Measurements from ENCODE around the gene RGS7BP.

Gene RGS7BP

GRCh38 chr5:64585646-64586045 is 79.8 kb downstream of the RGS7BP start:
- TF ChIP-seq SPI1 (IDR thresholded peaks at IDR 0.05; ENCODE audit: borderline replicate concordance, low read depth) (no peak), CTCF (IDR thresholded peaks at IDR 0.05; ENCODE audit: insufficient read depth, low read length) (no peak), GABPA (IDR thresholded peaks at IDR 0.05; ENCODE audit: low read depth) (no peak), REST (IDR thresholded peaks at IDR 0.05; ENCODE audit: insufficient replicate concordance, low read depth) (no peak), POLR2AphosphoS5 (IDR thresholded peaks at IDR 0.05; ENCODE audit: low read depth) (no peak)

DNA sequence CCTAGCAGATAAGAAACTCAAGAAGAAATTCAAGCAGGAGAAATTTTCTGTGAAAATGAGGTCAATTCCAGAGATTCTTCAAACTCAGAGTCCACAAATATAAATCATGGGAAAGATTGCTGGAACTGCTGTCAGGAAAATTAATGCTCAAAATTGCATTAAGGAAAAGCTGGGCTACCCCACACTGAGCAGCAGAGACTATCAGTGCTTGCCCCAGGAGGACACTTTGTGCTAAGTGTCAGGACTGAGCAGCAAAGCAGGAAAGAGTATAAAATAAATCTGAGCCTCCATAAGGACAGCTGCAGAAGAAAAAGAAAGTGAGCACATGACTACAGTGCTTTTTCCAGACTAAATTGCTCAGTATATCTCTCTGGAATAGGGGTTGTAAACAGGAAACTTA is 81.6 kb downstream of the RGS7BP start:
- DNase-seq (ENCODE audit: low read depth in 1 of 2, low spot score in 1 of 2), result no peak
- Histone ChIP-seq H3K27me3 (ENCODE audit: insufficient read depth, poor library complexity, severe bottlenecking) (no peaks in the 10 kb centered on the region), H3K4me3 (replicated peaks; ENCODE audit: insufficient read depth, low read length) (no peak overlapping the region), H3K27ac (replicated peaks) (no peak overlapping the region)
- TF ChIP-seq GABPA (IDR thresholded peaks at IDR 0.05; ENCODE audit: low read depth) (no peak), SPI1 (IDR thresholded peaks at IDR 0.05; ENCODE audit: borderline replicate concordance, low read depth) (no peak), CTCF (IDR thresholded peaks at IDR 0.05; ENCODE audit: insufficient read depth, low read length) (no peak), REST (IDR thresholded peaks at IDR 0.05; ENCODE audit: insufficient replicate concordance, low read depth) (no peak), POLR2AphosphoS5 (IDR thresholded peaks at IDR 0.05; ENCODE audit: low read depth) (no peak)

More at GRCh38 chr5:64585646-64586045, 79.8 kb downstream of the RGS7BP start:
- Histone ChIP-seq H3K4me3 (replicated peaks; ENCODE audit: insufficient read depth, low read length) (no peak overlapping the region), H3K27ac (replicated peaks) (no peak overlapping the region), H3K27me3 (ENCODE audit: insufficient read depth, poor library complexity, severe bottlenecking) (no peaks in the 10 kb centered on the region)
- DNase-seq (ENCODE audit: low read depth in 1 of 2, low spot score in 1 of 2), result no peak

DNA sequence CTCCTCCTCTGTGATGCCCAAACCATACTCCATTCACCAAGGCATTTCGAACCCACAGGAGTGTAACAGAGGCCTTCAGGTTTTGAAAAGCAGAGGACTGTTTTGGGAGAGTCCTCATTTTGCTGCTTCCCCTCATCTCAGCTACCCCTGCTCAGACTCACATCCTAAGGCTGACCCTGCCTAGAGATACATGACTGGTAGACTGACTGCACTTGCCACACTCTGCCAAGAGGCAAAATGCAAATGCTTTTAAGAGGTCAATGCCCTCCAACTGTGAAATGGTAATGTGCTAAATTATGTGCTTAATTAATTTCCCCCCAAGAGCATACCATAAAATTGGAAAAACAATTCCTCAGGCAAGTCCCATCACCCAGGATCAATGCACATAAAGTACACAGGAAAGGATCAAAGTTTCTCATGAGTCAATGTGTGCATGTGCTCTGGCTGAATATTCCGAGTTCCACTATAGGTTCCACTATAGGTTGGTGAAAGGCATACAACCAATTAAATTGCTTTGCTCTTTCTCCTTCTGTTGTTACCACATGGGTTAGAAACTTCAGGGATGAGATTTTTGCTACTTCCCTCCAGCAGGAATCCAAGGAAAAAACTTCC is 87.0 kb downstream of the RGS7BP start:
- TF ChIP-seq POLR2AphosphoS5 (IDR thresholded peaks at IDR 0.05; ENCODE audit: low read depth) (no peak), REST (IDR thresholded peaks at IDR 0.05; ENCODE audit: insufficient replicate concordance, low read depth) (no peak), CTCF (IDR thresholded peaks at IDR 0.05; ENCODE audit: insufficient read depth, low read length) (no peak)
- no peaks in the 10 kb centered on the region for H3K27me3 ChIP-seq (ENCODE audit: insufficient read depth, poor library complexity, severe bottlenecking)
- no peak for DNase-seq (ENCODE audit: low read depth in 1 of 2, low spot score in 1 of 2)

More for the DNA sequence above, 87.0 kb downstream of the RGS7BP start:
- H3K4me3 ChIP-seq (replicated peaks; ENCODE audit: insufficient read depth, low read length), result no peak overlapping the region
- no peak overlapping the region for H3K27ac ChIP-seq (replicated peaks)
